Activated CD4-positive, CD25-positive, alpha-beta regulatory T cell (primary cell): ENCODE data around the gene APOBEC3B.
"Not testable (repeated sequence)": the region's sequence is repeated elsewhere in the genome, so short reads cannot be mapped to it uniquely, and the experiment has no call there.

Experiments
- DNase-seq, 4 experiments: peaks; one replicate each; lab custom pipeline; 2025; lab: John Stamatoyannopoulos, UW

APOBEC3B gene

GRCh38 chr22:38967451-38968450, 14.4 kb upstream of the APOBEC3B start:
- DNase-seq = no peak

DNA sequence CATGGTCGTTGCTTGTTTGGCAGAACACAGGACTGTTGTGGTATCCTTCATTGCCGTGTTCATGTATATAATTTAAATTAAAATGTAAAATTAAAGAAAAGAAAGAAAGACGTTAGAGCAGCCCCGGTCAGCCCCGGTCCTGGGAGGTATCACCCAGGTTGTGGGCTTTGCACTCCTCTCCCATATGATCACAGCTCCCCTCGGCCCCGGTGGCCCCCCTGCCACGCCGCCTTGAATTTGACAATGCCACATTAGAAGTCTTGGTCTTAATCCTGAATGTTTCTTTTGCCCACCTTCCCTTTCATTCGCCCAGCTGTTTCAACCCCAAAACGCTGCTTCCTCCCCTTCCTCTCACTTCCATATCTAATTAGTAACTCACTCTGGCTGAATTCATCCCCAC, 13.3 kb upstream of the APOBEC3B start:
- DNase-seq = no peak

DNA sequence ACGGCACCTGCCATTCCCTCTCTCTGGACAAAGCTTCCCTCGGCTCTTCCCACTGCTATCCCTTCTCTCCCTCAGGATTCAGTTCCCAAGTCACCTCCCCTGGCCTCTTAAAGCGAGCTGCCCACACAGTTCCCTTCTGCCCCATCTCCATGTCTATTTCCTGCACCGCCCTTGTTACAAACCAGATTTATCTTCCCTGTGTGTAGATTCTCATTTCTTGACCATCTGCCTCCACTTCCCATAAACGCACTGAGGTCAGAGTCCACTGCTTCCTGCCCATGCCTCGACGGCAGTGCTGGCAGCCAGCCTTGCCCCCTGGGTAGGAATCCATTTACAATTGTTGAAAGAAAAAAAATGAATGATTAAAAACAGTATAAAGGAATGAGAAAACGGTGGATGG, 11.6 kb upstream of the APOBEC3B start:
- DNase-seq = no peak

- no peak for DNase-seq
Measured at GRCh38 chr22:38971202-38971601, 10.9 kb upstream of the APOBEC3B start.

DNA sequence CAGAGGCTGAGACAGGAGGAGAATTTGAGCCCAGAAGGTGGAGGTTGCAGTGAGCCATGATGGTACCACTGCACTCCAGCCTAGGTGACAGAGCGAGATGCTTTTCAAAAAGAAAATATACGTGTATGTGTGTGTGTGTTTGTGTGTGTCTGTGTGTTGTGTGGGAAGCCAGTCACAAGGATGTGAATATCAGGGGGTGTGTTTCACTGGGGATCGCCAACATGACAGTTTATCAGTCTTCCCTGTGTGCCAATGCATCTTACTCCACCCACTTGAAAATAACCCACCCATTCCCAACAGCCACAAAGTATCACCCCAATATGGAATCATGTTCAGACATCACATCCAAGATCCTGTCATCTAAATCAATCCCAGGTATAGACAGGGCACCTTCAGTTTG, 10.4 kb upstream of the APOBEC3B start:
- no peak for DNase-seq

DNA sequence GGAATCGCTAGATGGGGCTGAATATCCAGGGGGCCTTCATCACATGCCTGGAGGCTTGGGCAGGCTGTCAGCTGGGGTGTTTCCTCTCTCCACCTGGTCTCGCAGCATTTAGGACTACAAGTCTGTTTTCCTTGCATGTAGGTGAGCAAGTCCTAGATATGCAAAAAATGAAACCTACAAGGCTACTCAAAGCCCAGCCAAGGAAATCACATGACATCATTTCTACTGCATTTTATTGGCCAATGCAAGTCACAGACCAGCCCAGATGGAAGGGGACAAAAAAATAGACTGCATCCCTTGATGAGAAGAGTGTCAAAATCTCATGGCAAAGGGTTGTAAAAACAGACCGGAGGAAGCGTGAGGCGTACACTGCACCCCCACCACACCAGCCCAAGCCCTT, 9.6 kb upstream of the APOBEC3B start:
- DNase-seq = no peak

GRCh38 chr22:38973289-38974169, 8.6 kb upstream of the APOBEC3B start:
- DNase-seq = peak in 3 of 4 experiments; percentile 8 to 58 (median 22)

DNA sequence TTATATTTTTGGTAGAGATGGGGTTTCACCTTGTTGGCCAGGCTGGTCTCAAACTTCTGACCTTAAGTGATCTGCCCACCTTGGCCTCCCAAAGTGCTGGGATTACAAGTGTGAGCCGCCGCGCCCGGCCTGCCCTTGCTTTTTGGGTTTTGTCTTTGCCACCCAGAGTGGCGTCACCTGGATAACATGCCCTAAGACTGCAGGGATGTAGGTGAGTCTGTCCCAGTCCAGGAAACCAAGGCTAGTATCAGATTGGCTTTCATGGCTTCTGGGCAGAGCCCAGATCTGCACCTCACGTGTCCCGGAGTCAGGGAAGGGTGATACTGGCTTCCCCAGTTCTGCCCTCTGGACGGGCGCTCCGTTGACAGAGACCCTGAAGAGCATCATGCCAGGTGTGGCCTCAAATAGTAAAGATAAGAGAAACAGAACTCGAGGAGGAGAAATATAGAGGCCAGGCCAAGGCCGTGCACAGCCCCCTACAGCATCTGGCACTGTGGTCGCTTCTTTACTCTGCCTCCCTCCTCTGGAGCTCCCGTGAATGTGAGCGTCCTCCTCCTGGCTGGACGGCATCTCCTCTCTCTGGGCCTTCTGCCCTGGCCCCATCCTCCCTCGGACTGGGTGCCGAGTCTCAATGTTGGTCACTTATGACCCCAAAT, 7.8 kb upstream of the APOBEC3B start:
- DNase-seq = no peak

GRCh38 chr22:38974826-38975175, 7.3 kb upstream of the APOBEC3B start:
- DNase-seq = no peak

DNA sequence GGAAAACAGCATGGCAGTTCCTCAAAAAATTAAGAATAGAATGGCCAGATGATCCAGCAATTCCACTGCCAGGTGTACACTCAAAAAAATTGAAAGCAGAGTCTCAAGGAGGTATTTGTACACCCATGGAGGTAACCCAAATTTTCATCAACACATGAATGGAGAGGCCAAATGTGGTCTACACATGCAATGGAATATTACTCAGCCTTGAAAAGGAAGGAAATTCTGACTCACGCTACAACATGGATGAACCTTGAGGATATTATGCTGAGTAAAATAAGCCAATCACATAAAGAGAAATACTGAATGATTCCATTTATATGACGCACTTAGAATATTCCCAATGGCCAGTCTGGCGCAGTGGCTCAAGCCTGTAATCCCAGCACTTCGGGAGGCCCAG, 4.9 kb upstream of the APOBEC3B start:
- not testable (repeated sequence) for DNase-seq

DNA sequence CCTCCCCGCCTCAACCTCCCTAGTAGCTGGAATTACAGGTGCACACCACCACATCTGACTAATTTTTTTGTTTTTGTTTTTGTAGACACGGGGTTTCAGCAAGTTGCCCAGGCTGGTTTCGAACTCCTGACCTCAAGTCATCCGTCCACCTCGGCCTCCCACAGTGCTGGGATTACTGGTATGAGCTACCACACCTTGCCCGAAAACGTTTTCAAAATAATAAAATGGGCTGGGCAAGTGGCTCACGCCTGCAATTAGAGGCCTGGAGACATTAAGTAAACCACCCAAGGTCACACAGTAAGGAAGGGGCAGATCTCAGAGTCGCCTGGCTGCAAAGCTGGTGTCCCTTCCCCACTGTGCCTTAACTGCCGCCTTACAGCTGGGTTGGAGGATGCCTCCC, 1.6 kb upstream of the APOBEC3B start:
- DNase-seq = not testable (repeated sequence)

DNA sequence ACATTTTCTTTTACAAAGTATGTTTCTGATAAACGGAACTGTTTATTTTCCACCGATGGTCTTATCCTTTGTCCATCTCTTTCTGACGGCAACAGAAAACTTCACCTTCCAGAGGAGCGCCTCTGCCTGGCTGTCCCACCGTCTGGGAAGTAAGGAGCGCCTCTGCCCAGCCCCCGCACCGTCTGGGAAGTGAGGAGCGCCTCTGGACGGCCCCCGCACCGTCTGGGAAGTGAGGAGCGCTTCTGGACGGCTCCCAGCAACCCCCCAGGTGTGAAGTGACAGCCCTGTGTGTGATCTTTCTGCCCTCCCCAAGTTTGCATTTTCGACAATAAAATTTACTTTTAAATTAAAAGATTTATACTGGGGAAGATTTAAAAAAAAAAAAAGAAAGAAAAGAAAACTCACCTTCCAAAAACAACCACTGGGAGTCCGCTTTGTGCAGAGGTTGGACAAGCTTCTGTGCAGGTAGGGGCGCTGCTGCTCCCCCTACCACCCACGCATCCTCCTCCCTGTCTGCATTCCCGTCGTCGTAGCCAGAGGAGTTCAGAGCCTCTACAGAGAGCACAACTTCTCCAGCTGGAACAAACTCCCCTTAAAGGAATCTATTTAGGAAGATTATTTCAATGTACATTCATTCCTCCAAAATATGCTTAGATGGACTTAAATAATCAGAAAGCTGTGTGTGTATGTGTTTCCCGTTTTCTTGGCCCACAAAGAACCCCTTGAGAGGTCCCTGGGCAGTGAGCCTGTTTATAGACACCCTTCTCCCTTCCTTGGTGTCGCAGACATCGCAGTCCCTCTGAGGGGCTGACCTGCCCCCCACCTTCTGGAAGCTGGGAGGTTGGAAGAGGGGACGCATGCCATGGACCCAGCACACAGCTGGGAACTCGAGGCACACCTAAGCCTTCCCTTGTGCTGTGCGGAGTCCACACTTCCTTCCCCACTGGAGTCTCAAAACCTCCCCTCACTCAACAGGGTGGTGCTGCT, 849 bp upstream of the APOBEC3B start:
- no peak for DNase-seq

DNA sequence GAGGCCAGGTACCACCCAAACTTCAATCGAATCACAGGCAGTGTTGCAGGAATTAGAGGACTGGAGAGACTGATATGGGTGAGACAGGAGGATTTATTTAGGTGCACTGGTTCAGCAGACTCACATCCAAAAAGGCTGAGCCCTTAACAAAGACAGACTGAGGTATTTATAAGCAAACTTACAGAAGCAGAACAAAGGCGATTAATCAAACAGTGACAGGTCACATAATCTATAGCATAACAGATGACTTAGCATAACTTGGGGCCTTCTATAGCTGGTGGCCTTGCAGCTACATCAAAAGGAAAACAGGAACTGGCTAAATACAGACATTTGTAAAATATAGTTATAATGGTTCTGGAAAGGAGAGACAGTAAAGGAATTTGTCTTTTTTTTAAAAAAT, 2.1 kb downstream of the APOBEC3B start:
- no peak for DNase-seq

DNA sequence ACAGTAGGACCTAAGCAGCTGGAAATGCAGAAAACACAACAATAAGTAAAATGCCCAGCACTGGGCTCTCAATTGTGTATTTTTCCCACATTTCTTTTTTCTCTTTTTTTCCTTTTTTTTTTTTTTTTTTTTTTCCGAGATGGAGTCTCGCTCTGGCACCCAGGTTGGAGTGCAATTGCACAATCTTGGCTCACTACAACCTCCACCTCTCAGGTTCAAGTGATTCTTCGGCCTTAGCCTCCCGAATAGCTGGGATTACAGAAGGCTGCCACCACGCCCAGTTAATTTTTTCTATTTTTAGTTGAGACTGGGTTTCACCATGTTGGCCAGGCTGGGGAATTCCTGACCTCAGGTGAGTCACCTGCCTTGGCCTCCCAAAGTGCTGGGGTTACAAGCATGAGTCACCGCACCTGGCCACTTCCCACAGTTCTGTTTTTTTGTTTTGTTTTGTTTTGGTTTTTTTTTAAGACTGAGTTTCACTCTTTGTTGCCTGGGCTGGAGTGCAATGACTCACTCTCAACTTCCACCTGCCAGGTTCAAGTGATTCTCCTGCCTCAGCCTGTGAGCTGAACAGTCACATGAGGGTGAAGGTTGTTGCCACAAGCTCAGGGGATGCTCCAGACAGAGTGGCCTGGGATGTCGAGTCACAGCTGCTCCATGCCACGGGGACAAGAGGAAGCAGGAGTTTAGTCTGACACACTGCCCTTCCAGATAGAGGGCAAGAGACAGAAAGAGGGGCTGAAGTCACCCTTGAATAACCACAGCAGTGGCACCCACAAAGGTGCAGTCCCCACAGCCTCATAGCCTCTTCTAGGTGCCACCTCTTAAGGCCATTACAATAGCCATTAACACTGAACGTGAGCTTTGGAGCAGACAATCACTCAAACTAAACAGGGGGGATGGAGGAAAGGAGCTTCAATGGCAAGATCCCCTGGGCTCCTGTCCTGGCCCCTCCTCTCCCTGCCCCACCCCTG, 2.9 kb downstream of the APOBEC3B start:
- DNase-seq = peak; percentile 17 to 71 (median 51)

- DNase-seq = no peak
Measured at GRCh38 chr22:38986629-38987028, 4.5 kb downstream of the APOBEC3B start.

DNA sequence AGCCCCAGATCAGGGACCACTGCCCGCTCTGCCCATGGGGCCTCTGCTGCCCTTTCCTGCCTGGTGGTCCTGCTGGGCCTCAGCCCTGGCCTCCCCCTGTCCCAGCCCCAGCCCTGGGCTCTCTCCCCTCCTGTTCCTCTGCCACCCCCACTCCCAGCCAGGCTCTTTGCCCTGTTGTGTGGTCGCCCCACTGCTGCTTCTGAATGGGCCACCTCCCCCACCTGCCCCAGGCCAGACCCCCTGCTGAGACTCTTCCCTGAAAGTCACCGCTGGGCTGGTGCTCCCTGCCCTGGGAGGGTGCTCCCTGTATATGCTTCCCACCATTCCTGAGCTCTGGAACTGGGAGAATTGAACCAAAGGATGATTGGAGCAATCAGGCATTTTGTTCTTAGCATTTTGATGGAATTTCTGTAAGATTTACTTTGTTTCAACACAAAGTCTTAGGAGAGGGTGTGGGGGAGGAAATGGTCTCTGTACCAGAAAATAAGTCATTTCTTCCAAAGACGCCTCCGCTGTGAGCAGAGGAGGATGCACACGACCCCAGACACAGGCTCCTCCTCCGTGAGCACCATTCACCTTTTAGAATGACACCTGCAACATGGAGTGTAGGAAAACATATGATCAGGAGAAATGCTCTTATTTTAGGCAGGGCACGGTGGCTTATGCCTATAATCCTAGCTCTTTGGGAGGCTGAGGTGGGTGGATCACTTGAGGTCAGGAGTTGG, 5.2 kb downstream of the APOBEC3B start:
- no peak for DNase-seq

- no peak for DNase-seq
Measured at GRCh38 chr22:38989466-38989865, 7.3 kb downstream of the APOBEC3B start.

GRCh38 chr22:38992871-38993371, 10.8 kb downstream of the APOBEC3B start:
- DNase-seq = not testable (repeated sequence)

DNA sequence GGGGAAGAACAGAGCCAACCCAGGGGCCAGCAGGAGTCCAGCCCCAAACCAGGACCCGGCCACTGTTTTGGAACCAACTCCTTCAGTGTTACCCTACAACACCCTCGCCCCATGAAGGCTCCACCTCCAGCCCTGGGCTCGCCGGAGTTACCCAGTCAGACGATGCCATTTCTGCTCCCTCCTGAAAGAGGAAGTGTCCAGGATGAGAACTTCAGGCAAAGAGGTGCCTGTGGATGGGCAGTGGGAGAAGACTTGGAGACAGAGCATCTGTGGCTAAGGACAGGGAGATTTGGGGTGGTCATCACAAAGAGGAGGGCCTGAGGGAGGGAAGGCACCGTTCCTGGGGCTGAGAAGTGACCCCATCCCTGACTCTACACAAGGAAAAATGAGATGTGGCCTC, 14.0 kb downstream of the APOBEC3B start:
- DNase-seq = no peak
